HG03520 (cell line): ENCODE measurements around the gene RDH5.
"Not testable (repeated sequence)": the region's sequence is repeated elsewhere in the genome, so short reads cannot be mapped to it uniquely, and the experiment has no call there.

Experiments
- ATAC-seq: cut with Tn5 transposase; IDR thresholded peaks from one replicate; pipeline ENCODE4 v1.9.1; 2021; ENCODE audit warnings: mild to moderate bottlenecking, moderate library complexity; ENCODE audit not compliant: unreplicated experiment

RDH5 gene

DNA sequence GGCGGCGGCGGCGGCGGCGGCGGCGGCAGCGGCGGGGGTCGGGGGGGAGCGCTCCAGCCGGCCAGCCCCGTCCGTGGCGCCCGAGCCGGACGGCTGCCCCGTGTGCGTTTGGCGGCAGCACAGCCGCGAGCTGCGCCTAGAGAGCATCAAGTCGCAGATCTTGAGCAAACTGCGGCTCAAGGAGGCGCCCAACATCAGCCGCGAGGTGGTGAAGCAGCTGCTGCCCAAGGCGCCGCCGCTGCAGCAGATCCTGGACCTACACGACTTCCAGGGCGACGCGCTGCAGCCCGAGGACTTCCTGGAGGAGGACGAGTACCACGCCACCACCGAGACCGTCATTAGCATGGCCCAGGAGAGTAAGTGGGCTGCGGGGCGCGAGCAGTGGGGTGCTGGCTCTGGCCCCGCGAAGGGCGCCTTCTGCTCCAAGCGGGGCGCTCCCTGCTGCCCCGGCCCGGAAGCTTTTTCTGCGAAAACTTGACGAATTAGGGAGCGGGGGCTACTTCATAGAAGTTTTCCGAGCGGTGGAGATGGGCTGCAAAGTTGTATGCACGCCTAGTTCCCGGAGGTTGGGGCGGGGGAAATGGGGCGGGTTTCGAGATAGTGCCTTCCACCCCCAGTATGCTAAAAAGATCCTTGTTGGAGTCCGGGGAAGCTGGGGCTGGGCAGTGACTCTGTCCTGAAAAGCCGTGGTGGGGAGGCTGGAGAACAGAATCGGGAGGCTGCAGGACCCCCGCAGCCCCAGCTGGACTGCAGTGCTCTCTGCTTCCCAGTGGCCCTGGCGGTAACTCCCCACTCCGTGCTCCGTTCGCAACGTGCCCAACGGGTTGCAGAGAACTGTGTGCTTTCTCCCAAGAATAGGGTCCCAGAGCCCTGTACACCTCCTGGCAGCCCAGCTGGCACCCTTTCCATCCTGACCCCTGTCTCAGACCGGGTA lies 23.5 kb downstream of the RDH5 start:
- peak; percentile 49 for ATAC-seq

DNA sequence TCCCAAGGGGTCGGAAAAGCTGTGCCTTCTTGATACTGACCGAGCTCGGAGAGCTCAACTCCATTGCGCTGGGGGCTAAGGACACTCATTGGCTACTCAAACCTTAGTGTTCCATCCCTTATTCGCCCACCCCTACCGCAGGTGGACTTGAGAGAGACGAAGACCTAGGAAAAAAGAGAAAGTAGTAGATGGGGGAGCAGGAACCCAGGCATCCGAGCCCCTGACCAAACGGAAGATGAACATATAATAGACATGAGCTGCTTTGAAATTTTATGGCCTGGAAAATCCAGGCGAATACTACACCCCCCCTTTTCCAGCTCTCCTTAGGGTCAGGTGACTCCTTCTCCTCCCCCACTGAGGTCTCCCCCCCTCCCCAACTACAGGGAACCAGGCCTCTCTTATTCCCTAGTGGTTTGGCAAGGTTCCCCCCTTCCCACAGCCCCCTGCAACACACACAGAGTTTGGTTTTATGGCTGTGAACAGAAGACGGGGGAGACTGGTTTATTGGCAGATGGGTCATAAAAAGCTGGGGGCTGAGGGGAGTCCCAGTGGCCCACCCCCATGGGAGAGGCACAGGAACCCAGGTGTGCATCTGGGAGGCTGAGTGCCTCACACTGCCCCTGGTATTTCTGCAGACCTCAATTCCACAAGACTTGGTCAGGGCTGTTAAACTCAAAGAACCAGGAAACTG lies 24.3 kb downstream of the RDH5 start:
- no peak for ATAC-seq

DNA sequence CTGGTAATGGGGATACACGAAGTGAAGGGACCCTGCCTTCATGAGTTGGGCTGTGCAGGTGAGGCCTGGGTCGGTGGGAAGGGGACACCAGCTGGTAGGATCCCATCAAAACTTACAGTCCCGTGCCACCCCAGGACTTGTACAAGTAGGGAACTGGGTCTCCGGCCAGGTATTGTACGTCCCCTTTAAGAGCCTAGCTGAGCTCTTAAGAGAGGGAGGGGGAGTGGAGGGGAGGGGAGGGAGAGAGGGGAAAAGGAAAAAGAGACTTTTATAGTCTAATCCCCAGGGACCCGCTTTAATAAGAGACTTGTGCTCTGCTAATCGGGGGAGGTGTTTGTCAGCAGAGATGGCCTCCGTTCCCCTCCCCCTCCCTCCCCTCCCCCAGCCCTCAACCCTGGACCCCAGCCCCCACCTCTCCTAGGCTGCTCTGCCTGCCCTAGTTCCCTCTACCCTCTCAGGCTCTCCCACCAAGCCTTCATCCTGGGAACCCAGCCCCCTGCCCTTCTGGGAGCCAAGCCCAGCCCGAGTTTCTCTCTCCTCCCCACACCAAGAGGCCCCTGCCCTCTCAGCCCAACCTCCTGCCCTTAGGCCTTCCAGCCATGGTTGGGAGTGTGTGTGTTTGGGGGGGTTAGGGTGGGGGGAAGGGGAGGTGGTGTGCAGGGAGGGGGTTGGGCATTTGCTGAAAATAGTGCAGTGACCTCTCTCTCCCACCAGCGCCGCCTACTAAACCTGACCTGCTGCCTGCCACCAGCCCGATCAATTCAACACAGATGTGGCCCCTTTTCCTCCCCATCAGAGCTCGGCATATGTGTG lies 25.4 kb downstream of the RDH5 start:
- no peak for ATAC-seq

DNA sequence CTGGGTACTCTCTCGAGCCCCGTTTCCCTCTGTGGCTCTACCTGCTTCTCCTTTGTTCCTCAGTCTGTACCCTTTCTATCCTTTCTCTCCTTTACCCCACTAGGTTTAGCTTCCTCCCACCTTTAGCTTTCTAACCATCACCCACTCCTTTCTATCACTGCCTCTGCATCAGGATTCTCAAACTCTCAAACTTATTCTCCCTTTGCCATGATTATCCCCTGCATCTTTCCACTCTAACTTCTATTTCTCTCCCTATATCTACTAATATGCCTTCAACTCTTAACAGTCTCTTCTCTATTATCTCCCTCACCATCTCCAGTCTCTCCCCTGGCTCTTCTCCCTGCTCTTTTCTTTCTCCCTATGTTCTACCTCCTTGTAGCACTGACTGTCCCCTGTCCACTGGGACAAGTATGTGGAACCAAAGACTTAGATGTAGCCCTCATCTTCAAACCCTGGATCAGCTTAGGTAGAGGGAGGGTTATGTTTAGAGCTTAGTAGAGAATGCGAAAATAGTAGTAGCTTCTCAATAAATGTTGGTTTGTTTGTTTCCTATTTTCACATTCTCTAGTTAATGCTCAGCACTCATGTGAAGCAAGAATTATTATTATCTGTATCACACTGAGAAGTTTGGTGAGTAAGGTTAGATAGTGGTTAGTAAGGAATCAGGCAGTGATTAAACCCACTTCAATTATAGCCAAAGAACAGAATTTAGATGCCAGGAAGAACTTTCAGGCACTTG lies 26.1 kb downstream of the RDH5 start:
- ATAC-seq, result no peak

DNA sequence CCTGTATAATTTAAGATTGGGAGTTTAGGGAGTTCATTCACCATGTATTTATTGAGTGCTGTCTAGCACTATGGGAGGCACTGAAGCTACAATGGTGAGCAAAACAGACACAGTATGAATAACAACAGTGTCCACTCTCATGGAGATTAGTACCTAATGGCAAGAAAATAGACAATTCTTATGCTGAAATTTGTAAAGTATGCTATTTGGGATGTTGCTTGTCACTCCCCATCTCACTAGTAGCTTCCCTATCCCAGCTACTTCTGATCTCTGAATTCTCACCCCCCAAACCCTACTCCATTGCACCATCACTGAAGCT lies 26.7 kb downstream of the RDH5 start:
- no peak for ATAC-seq

DNA sequence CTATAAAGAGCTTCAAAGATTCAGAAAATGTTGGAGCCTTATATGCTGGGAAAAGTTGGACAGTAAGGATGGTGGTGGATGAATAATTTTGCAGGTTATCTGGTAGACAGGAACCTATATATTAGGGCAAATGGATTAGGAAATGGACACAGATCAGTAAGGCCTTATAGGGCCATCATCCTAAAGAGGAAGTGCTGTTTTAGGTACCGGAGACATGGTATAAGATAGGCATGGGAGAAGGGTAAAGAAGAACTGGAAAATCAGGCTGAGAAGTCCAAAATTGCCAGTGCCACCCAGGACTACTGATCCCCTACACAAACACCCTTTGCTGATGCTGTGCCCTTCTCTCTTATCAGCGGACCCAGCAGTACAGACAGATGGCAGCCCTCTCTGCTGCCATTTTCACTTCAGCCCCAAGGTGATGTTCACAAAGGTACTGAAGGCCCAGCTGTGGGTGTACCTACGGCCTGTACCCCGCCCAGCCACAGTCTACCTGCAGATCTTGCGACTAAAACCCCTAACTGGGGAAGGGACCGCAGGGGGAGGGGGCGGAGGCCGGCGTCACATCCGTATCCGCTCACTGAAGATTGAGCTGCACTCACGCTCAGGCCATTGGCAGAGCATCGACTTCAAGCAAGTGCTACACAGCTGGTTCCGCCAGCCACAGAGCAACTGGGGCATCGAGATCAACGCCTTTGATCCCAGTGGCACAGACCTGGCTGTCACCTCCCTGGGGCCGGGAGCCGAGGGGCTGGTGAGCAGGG lies 28.2 kb downstream of the RDH5 start:
- no peak for ATAC-seq

DNA sequence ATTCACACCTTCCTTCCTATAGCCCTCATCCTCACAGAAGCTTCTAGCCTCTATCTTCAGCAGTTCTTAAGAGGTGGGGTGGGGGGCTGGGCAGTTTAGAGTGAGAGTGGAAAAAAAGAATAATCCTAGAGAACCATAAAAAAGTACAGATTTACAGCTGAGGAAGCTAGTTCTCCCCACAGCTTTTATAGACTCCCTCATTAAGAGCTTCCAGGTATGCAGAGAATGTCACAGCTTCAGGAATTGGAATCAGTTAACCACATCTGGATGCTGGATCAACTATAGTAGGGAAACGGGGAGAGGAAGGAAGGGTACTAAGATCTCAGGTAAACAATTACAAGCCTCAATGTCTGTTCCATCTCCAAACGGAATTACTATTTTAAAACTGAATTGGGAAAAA lies 35.1 kb downstream of the RDH5 start:
- no peak for ATAC-seq

DNA sequence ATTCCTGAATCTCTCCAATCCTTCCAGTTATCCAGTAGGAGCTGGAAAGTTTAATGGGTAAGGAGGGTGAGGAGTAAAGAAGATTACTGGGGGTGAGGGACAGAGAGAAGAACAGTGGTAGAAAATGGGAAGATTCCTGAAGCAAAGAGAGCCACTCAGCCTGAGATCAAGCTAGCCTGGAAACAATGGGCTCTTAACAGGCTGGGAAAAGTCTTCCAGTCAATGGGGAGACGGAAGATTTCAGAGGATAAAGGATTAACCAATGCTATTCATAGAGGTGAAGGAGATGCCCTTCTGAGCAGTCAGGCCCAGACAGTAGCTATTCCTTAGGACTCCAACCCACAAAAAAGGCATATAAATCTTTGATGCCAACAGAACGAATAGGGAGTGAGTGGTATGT lies 37.5 kb downstream of the RDH5 start:
- no peak for ATAC-seq

DNA sequence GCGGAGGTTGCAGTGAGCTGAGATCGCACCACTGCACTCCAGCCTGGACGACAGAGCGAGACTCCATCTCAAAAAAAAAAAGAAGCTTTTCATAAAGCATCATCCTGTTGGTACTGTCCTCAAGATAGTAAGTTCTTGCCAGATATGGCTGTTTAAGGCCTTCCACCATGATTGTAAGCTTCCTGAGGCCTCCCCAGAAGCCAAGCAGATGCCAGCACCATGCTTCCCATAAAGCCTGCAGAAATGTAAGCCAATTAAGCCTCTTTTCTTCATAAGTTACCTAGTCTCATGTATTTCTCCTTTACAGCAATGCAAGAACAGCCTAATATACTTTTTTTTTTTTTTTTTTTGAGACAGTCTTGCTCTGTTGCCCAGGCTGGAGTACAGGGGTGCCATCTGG lies 38.4 kb downstream of the RDH5 start:
- not testable (repeated sequence) for ATAC-seq

DNA sequence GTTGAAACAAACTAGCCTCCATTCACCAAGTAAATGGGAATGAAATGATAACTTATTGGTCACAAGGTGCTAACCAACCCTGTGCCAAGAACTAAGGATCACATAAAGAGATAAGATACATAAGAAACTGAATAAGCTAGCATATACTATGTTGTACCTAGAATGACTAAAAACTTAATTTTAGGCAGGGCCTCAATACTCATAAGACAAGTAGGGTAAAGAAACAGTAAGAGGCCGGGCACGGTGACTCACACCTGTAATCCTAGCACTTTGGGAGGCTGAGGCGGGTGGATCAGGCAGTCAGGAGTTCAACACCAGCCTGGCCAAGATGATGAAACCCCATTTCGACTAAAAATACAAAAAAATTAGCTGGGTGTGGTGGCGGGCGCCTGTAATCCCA lies 40.5 kb downstream of the RDH5 start:
- ATAC-seq, result no peak

DNA sequence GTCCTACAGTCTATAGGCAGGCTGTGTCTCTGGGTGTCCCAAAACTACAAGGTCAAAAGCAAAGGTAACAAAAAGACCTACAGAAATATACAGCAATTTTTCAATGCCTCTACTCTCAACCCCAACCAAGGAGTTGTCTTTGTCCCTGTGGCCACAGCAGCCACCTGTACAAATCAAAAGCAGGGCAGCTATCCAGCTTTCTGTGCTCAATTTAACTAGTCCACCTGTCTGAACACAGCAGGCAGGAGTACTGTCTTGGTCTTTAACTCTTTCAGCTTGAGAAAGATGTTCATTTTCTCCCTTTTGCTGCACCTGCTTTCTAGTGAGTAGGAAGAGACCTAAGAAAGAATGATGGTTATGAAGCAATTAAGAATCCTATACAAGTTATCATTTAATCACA lies 42.5 kb downstream of the RDH5 start:
- no peak for ATAC-seq

DNA sequence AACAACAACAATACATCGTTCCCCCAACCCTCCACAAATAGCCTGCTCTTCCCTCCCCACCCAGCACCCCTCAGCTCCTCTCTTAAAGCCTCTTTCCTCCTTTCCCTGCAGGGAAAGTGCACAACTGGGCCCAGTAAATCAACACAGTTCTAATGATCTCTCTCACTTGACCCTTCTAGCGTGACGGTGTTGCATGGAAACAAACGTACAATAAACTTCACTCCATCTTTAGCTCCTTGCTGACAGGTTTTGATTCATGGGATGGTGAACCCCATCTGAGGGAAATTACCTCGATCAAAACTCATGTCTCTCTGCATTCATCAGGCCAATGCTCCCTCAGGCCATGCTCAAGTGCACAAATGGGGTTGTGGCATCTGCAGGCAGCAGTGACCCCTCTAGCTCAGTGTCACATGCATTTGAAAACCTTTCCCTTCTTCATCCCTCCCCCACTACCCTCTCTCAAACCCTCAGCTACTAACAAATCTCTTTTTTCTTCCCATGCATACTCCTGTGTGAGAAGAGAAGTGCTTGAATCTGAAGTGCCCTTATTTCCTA lies 45.6 kb downstream of the RDH5 start:
- ATAC-seq, result no peak

DNA sequence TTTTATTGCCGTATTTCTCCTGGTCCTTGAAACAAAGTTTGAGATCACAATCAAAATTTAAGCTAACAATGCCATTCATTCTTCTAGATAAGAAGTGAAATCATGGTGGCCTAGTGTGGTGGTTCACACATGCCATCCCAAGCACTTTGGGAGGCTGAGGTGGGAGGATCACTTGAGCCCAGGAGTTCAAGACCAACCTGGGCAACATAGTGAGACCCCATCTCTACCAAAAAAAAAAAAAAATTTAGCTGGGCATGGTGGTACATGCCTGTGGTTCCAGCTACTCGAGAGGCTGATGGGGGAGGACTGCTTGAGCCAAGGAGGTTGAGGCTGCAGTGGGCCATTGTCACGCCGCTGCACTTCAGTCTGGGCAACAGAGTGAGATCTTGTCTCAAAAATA lies 47.0 kb downstream of the RDH5 start:
- ATAC-seq, result no peak

DNA sequence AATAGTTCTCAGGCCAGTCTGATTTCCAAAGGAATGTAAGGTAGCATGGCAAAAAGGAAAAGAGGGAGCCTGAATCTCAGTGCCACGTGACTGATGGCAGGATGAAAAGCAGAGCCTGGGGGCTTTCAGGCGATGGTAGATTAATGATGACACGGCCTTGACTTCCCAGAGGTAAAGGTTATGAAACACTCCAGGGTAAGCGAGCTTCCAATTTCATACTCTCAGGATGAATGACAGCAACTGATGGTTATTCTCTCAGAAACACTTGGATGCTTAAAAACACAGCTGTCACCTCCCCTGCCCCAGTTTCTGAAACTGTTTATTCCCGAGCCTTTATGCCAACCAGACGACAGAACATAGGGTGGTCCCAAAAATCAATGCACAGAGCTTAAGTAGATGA lies 51.5 kb downstream of the RDH5 start:
- ATAC-seq, result no peak
